HG03521 (cell line): ENCODE measurements around the gene TRIM26.
"Not testable (repeated sequence)": the region's sequence is repeated elsewhere in the genome, so short reads cannot be mapped to it uniquely, and the experiment has no call there.

Experiments used
- ATAC-seq: cut with Tn5 transposase; IDR thresholded peaks from one replicate; pipeline ENCODE4 v1.9.1; 2021; ENCODE audit warnings: mild to moderate bottlenecking, moderate library complexity; ENCODE audit not compliant: unreplicated experiment

Gene TRIM26, protein sequence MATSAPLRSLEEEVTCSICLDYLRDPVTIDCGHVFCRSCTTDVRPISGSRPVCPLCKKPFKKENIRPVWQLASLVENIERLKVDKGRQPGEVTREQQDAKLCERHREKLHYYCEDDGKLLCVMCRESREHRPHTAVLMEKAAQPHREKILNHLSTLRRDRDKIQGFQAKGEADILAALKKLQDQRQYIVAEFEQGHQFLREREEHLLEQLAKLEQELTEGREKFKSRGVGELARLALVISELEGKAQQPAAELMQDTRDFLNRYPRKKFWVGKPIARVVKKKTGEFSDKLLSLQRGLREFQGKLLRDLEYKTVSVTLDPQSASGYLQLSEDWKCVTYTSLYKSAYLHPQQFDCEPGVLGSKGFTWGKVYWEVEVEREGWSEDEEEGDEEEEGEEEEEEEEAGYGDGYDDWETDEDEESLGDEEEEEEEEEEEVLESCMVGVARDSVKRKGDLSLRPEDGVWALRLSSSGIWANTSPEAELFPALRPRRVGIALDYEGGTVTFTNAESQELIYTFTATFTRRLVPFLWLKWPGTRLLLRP

GRCh38 chr6:30212865-30213666, at the start of gene TRIM26:
Gene TRIM26 (minus strand): TSS chr6:30213406. CDS start chr6:30199103, 14,303 bp downstream.
- peak; percentile 73 for ATAC-seq

DNA sequence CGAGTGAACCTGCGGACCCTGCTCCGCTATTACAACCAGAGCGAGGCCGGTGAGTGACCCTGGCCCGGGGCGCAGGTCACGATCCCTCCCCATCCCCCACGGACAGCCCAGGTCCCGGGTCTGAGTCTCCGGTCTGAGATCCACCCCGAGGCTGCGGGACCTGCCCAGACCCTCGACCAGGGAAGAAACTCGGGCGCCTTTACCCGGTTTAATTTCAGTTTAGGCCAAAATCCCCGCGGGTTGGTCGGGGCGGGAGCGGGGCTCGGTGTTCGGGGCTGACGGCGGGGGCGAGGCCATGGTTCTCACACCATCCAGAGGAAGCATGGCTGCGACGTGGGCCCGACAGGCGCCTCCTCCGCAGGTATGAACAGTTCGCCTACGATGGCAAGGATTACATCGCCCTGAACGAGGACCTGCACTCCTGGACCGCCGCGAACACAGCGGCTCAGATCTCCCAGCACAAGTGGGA, 46.9 kb upstream of the TRIM26 start:
- ATAC-seq = no peak

DNA sequence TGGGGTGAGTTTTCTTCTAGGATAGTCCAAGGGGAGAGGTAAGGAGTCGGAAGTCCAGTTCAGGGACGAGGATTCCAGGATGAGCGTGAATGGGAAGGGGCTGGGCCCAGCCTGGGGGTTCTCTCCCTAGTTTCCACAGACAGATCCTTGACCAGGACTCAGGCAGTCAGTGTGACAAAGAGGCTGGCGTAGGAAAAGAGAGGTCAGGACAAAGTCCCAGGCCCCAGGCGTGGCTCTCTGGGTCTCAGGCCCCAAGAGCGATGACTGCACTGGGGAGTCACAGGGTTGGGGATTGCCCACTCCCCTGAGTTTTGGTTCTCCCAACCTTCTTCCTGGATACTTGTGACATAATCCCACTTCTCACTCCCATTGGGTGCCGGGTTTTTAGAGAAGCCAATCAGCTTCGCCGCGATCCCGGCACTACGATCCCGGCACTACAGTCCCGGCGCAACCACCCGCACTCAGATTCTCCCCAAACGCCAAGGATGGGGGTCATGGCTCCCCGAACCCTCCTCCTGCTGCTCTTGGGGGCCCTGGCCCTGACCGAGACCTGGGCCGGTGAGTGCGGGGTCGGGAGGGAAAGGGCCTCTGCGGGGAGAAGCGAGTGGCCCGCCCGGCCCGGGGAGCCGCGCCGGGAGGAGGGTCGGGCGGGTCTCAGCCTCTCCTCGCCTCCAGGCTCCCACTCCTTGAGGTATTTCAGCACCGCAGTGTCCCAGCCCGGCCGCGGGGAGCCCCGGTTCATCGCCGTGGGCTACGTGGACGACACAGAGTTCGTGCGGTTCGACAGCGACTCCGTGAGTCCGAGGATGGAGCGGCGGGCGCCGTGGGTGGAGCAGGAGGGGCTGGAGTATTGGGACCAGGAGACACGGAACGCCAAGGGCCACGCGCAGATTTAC, 46.2 kb upstream of the TRIM26 start:
- ATAC-seq = peak; percentile 81

GRCh38 chr6:30258204-30258603, 45.0 kb upstream of the TRIM26 start:
- ATAC-seq = no peak

GRCh38 chr6:30252417-30252816, 39.2 kb upstream of the TRIM26 start:
- ATAC-seq = not testable (repeated sequence)

- ATAC-seq = no peak
Measured at GRCh38 chr6:30244560-30244959, 31.4 kb upstream of the TRIM26 start.

DNA sequence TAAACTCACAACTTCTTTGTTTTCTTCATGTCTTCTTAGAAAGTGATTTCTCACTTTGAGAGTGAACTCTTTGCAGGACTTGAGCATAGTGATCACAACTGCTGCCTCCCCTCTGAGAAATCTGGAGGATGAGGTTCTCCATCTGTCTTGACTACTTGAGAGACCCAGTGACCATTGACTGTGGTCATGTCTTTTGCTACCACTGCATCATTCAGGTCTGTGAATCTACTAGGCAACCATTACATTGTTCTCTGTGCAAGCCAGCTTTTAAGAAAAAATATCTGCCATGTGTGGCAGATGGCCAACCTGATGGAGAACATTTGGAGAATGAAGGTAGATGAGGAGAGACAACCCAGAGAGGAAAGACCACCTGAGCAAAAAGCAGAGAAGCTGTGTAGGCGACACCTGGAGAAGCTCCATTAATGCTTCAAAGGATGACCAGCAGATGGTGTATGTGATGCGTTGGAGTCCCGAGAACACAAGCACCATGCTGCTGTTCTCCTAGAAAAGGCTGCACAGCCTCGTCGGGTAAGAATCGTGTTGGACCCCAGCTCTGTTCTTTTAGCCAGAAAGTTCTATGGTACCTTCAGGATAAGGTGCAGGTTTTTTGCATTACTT, 25.1 kb upstream of the TRIM26 start:
- no peak for ATAC-seq

GRCh38 chr6:30234356-30234755, 21.1 kb upstream of the TRIM26 start:
- no peak for ATAC-seq

DNA sequence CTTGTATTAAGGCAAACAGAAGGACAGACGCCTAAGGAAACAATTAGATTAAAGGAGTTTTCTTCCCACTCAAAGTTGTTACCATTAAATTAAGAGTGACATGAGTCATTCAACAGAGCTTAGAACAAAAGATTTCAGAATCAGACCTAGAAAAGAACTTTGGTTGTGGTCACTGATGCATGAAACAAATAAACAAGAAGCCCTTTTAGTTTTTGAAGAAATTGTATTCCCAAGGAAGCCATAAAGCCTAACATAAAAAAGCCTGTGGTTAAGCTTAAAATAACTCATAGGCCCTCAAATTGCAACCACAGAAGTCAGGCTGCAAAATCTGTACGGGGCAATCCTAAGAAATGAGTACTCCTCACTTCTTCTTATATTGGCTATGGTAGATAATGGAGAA, 17.9 kb upstream of the TRIM26 start:
- ATAC-seq = no peak

DNA sequence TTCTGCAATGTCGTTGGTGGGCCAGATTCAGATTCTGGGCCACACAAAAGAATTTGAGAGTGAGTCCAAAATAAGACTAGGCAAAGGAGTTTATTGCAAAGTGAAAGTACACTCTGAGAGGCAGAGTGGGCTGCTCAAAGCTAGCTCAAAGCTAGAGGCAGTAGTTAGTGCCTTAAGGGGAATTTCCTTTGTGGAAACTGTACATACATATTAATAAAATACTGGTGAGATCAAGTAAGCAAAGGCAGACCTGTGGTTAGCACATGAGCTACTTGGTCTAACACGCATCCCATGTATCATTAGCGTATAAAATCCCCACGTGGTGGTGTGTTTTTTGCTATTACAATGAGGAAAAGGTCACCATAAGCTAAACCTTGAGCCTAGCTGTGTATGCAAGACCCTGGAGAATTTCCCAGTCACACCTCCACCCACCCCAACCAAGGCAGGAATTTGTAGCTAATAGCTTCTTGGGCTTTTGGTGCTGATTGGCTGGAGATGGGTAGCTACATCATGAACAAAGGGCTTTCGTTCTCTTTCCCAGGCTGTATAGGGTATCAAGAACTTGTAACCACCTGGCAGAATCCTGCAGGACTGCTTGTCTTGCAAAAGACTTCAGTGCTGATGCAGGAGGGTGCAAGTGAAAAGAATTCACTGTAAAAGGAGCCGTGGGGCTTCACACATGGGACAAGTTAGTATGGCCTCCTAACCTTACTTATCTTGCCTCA, 14.7 kb upstream of the TRIM26 start:
- no peak for ATAC-seq

DNA sequence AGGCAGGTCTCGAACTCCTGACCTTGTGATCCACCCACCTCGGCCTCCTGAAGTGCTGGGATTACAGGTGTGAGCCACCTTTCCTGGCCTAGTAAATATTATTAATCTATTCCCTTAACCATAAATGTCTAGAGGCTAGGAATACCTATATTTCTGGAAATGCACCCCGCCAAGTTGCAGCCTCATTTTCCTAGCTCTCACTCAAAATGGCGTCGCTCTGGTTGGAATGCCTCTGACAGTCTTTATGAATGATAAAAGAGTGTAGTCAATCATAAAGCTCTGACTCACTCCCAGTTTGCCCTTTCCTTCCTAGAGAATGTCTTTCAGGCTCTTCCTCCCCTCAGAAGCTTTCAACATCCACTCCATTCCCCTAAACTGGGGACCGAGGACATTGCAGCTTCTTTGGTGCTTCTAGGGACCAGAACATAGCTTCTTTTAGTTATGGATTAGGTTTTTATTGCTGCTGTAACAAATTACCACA, 14.1 kb upstream of the TRIM26 start:
- ATAC-seq = no peak

GRCh38 chr6:30223339-30223738, 10.1 kb upstream of the TRIM26 start:
- ATAC-seq = no peak

- ATAC-seq = not testable (repeated sequence)
Measured at GRCh38 chr6:30221956-30222355, 8.8 kb upstream of the TRIM26 start.

GRCh38 chr6:30221395-30221794, 8.2 kb upstream of the TRIM26 start:
- ATAC-seq = not testable (repeated sequence)

DNA sequence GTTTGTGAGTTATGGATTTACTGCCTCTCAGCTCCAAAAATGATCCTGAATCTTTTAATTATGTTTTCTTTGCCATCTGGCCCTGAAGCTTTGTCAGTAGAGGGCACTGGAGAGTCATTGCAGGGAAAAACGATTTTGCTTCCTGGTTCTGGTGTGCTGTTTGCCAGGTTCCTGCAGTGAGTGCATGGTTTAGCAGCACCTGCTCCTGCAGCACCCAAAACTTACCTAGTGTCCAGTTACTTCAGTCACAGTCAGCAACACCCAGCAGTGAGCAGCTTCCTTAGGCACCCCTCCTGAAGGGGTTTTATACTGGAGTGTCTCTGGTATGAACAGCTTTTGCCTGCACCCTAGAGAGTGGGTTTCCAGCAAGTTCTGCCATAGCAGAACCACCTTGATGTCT, 6.0 kb upstream of the TRIM26 start:
- ATAC-seq = no peak

DNA sequence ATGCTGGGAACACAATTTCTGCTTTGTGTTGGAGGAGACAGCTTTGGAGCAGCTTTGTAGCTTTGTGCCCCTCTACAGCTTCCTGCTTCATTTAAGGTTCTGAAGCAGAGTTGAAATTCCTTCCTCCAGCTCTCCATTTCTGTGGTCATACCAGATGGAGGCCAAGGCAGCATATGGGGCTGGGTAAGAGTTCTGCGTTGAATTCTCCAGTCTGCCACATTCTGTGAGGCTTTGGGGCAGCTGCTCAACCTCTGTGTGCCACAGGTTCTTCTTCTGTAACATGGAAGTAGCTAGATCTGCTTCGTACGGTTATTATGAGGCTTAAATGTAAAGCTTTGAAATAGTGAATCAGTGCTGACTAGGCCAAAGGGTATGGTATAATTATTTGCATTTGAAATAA, 2.9 kb upstream of the TRIM26 start:
- ATAC-seq = no peak

DNA sequence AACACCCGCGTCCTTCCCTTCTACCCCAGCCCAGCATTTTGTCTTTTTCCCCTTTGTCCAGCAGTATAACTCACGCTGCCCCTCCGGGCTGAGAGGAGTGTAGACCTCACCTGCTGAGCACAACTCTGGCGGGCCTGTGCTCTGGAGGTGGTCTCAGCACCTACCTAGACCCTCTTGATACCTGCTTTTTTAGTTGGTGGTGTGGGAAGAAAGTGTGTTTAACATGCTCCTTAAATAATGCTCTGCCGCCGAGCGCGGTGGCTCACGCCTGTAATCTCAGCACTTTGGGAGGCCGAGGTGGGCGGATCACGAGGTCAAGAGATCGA, 1.4 kb upstream of the TRIM26 start:
- no peak for ATAC-seq

DNA sequence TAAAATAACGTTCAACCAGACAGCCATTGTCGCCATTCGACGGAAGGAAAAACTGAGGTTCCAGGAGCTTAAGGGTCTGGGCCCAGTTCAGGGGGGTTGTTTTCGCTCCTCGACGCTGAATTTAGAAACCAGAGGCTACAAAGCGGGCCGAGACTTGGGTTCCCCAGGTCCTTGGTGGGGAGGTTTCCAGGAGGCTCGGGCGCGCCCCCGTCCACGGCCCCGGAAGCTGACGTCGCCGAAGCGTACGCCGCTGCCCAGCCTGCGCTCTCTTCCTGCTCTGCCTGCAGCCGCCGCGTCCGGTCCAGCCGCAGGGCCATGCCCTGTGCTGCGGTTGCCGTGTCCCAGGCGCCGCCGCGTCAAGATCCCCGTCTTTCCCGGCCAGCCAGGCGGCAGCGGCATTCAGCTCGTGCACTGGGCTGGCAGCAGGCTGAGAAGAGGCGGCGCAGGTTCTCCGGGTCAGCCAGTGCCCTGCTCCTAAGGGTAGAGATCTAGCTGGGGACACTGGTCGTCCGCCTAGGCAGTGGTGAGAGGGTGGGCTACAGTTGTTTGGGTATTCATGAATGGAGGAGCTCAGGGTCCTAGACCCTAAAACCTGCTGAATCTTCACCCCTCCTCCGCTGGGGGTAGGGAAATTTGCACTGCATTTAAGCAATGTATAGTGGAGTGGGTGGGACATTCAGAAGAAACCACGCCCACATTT, 901 bp upstream of the TRIM26 start:
- peak; percentile 47 for ATAC-seq

DNA sequence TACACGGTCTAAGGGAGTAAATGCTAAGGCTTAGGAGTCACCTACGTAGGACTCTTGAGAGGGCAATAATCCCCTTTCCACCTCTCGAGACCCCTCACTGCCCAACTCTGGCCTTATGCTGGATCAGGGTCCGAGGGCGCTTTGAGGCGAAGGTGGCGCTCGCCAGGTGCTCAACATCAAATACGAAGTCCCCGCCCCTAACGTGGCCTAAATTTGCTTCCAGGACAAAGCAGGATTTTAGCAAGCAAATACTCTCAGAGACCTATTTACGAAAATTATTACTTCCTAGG, 406 bp upstream of the TRIM26 start:
- ATAC-seq = no peak
